ENCODE results near the gene INSIG2. TPM values are rescaled to one million over a fixed set of nuclear protein-coding genes. Genes with fewer than 3 reads are reported as not detected.

The INSIG2 gene
- total RNA-seq, 1 donor from 2014 or later = 16.8 TPM

DNA sequence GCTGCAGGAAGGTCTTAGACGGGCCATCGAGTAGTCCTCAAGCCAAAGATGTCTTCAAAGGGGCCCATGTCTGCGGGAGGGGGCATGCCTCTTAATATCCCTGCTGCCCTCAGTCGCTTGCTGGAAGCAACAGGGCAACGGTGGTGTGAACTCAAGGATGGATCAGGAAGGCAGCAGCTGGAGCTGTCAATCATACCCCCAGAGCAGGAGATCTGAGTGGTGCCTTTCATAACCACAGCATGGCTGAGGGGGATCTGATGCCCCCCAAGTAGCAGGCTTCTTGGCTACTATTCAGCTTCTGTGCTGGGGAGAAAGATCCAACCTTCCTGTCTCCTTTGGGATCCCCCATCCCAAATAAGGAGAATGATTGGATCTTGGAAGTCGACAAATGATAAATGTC, 46.4 kb downstream of the INSIG2 start:
- Mint-ChIP-seq H3K36me3 (ENCODE audit: low read depth) (no peaks in the 10 kb centered on the region), H3K27me3 (no peaks in the 10 kb centered on the region), H3K4me1 (peaks cover 7% of the 10 kb centered on the region), H3K9me3 (no peaks in the 10 kb centered on the region), H3K4me3 (no peak overlapping the region), H3K27ac (no peak overlapping the region)
- no peak for DNase-seq
- ATAC-seq (ENCODE audit: low read depth) = no peak
- intact Hi-C loops (cut with micrococcal nuclease) = no loop called here
- TF ChIP-seq, protein P1, sequence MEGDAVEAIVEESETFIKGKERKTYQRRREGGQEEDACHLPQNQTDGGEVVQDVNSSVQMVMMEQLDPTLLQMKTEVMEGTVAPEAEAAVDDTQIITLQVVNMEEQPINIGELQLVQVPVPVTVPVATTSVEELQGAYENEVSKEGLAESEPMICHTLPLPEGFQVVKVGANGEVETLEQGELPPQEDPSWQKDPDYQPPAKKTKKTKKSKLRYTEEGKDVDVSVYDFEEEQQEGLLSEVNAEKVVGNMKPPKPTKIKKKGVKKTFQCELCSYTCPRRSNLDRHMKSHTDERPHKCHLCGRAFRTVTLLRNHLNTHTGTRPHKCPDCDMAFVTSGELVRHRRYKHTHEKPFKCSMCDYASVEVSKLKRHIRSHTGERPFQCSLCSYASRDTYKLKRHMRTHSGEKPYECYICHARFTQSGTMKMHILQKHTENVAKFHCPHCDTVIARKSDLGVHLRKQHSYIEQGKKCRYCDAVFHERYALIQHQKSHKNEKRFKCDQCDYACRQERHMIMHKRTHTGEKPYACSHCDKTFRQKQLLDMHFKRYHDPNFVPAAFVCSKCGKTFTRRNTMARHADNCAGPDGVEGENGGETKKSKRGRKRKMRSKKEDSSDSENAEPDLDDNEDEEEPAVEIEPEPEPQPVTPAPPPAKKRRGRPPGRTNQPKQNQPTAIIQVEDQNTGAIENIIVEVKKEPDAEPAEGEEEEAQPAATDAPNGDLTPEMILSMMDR (IDR thresholded peaks at IDR 0.05) = no peak
- POLR2A ChIA-PET = no interaction called here
- CTCF ChIA-PET = no interaction called here

DNA sequence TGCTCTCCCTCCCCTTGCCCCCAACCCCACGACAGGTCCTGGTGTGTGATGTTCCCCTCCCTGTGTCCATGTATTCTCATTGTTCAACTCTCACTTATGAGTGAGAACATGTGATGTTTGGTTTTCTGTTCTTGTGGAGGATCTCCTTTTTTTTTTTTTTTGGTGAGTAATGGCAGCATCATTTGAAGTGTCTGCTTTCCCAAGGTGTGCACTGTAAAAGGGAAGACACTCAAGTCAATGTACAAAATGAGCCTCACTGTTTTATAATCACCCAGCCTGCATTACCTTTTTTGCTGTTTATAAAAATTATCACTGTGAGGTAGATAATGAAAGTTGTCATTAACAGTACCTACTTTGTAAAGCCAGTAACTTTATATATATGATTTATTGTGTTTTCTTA, 56.9 kb downstream of the INSIG2 start:
- CTCF ChIA-PET = no interaction called here
- no peak for ATAC-seq (ENCODE audit: low read depth)
- H3K4me1 Mint-ChIP-seq = no peaks in the 10 kb centered on the region

DNA sequence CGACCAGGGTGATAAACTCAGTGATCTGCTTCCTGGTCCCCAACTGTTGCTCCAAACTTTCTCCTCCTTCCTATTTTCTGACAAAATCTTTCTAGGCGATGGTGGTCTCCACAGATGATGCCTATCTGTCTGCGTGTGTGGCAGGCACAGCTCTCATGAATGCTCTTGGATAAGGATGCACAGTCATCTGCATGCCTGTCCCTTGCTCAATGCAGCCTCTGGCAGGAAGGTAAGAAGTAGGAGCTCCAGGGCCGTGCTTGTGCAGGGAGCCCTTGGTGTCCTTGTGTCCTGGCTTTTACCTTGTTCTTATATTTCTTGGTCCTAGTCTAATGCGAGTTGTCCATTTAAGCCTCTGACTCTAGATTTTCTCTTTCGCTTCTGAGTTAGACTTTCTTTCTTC, 57.5 kb downstream of the INSIG2 start:
- ChIA-PET POLR2A (no interaction called here), CTCF (no interaction called here)
- no peak overlapping the region for H3K4me3 Mint-ChIP-seq
- H3K27ac Mint-ChIP-seq = no peak overlapping the region
- intact Hi-C loops (cut with micrococcal nuclease) = no loop called here
- H3K27me3 Mint-ChIP-seq = peaks cover 13% of the 10 kb centered on the region
- H3K4me1 Mint-ChIP-seq = no peaks in the 10 kb centered on the region
- DNase-seq (no peak), ATAC-seq (ENCODE audit: low read depth) (no peak)
- no peaks in the 10 kb centered on the region for H3K9me3 Mint-ChIP-seq
- no peaks in the 10 kb centered on the region for H3K36me3 Mint-ChIP-seq (ENCODE audit: low read depth)
- TF ChIP-seq, protein P1 (IDR thresholded peaks at IDR 0.05) = no peak

More for the DNA sequence above, 56.9 kb downstream of the INSIG2 start:
- TF ChIP-seq, protein P1 (IDR thresholded peaks at IDR 0.05) = no peak
- Mint-ChIP-seq H3K27me3 (peaks cover 13% of the 10 kb centered on the region), H3K9me3 (no peaks in the 10 kb centered on the region), H3K27ac (no peak overlapping the region), H3K36me3 (ENCODE audit: low read depth) (no peaks in the 10 kb centered on the region), H3K4me3 (no peak overlapping the region)
- intact Hi-C loops (cut with micrococcal nuclease) = no loop called here
- POLR2A ChIA-PET = no interaction called here
- no peak for DNase-seq

DNA sequence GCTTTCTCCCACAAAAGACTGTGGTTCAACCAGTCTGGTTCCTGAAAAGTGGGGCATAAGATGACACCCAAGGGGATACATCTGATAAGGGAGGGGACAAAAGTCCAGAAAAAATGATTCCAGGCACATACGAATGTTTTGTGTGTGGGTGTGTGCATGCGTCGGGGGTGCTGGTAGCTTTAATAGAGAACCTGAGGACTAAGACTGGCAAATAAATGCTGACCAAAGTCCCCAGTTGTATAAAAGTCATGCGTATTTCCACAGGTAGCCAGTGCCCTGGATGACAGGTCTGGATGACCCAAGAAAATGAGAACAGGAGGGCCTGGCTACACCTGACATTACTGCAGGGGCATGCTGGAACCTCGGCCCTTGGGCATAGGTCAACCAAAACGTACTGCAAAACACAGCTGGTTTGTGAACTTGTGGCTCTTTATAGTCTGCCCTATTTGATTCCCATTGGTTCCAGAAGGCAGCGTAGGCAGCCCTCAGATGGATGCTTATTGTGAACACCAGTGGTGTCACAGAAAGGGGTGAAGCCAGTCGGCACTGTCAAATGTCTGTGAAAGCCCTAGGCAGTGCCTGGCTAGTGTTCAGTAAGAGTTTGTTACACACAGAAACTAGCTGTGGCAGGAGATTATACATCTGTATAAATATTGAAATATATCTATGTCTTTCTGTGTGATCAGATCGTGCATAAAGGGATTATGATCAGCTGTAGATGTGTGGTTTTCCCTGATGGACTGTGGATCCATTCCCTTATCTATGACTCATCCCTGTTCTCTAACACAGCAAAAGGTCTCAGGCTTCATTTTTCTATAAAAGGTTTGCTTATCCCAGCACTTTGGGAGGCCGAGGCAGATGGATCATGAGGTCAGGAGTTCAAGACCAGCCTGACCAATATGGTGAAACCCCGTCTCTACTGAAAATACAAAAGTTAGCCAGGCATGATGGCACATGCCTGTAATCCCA, 58.3 kb downstream of the INSIG2 start:
- Mint-ChIP-seq H3K36me3 (ENCODE audit: low read depth) (no peaks in the 10 kb centered on the region), H3K27ac (no peak overlapping the region), H3K27me3 (peaks cover 13% of the 10 kb centered on the region), H3K4me1 (no peaks in the 10 kb centered on the region), H3K9me3 (no peaks in the 10 kb centered on the region), H3K4me3 (no peak overlapping the region)
- ATAC-seq (ENCODE audit: low read depth) (no peak), DNase-seq (no peak)
- ChIA-PET POLR2A (no interaction called here), CTCF (no interaction called here)
- intact Hi-C loops (cut with micrococcal nuclease) = no loop called here
- TF ChIP-seq, protein P1 (IDR thresholded peaks at IDR 0.05) = no peak

DNA sequence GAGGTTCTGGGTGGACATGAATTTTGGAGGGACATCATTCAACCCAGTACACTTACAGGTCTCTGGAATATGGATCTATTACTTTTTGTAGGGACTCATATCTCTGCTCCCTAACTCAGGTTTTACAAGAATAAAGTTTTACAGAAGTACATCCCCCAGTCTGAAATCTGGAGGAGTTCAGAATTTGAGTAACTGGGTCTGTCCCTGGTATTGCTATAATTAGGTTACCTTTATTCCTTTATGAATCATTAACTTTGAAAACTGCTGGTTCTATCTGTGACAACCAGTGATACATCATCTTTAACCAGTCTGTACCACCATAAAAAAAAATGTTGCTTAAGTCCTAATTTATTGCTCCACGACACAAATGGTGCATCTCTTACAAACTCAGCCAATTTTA, 59.9 kb downstream of the INSIG2 start:
- ATAC-seq (ENCODE audit: low read depth) = no peak
- Mint-ChIP-seq H3K4me1 (no peaks in the 10 kb centered on the region), H3K9me3 (no peaks in the 10 kb centered on the region), H3K27ac (no peak overlapping the region), H3K4me3 (no peak overlapping the region), H3K36me3 (ENCODE audit: low read depth) (no peaks in the 10 kb centered on the region), H3K27me3 (peaks cover 13% of the 10 kb centered on the region)
- DNase-seq = no peak
- TF ChIP-seq, protein P1 (IDR thresholded peaks at IDR 0.05) = no peak
- intact Hi-C loops (cut with micrococcal nuclease) = no loop called here
- ChIA-PET POLR2A (no interaction called here), CTCF (interaction anchor here (1.0 kb wide), 2 partner anchors 102 kb away, joined by 3 read pairs; no protein-coding TSS in a partner anchor)
